Endothelial cell of umbilical vein (primary cell): ENCODE data around the gene AMIGO1. TPM values are rescaled to one million over a fixed set of nuclear protein-coding genes. Genes with fewer than 3 reads are reported as not detected.

Experiments used
- BruUV-seq: library from RNA; stranded (reverse); fragments of 400-500 nt; replicated peaks from 2 replicates; lab custom pipeline; 2021; lab: Mats Ljungman, UMichigan
- CTCF ChIA-PET: fragments of 300-600, 350-600 bp; sonication (Branson Sonifier 250); formaldehyde crosslinking; loops from one replicate; lab custom pipeline; 2021; ENCODE audit warnings: antibody characterized with exemption, inconsistent platforms; lab: Charles Lee
- POLR2A ChIA-PET: fragments of 300-600, 350-600 bp; sonication (Branson Sonifier 250); formaldehyde crosslinking; loops from one replicate; lab custom pipeline; 2021; ENCODE audit warnings: antibody characterized with exemption, inconsistent platforms; lab: Charles Lee
- DNase-seq: peaks from one replicate; pipeline ENCODE4 v3.0.0-alpha.2; 2011; ENCODE audit warnings: low read depth, low spot score
- FAIRE-seq: peaks from 2 replicates; lab custom pipeline; 2011; peaks lifted over from hg19 to GRCh38; lab: Jason Lieb, UNC
- H2AFZ ChIP-seq: 2 replicates; pipeline ENCODE4 v1.6.0; 2012; ENCODE audit warnings: low read depth, low read length, control low read depth, inconsistent platforms
- H3K27ac ChIP-seq: 2 replicates; pipeline ENCODE4 v1.5.1; 2011; ENCODE audit warnings: low read depth, mild to moderate bottlenecking, control low read depth, low read length, moderate library complexity; ENCODE audit not compliant: insufficient read depth
- H3K27me3 ChIP-seq, 2 experiments: 2 replicates each; pipeline versions ENCODE4 v1.6.0 to v1.6.1; 2011; ENCODE audit warnings: low read length in 2 of 2, mixed read lengths in 1 of 2; ENCODE audit not compliant: control insufficient read depth in 2 of 2, insufficient read depth in 2 of 2
- H3K36me3 ChIP-seq, 2 experiments: 2 replicates in 1 of 2; 3 replicates in 1 of 2; pipeline ENCODE4 v1.5.1; 2011; ENCODE audit warnings: low read length in 2 of 2, mild to moderate bottlenecking in 1 of 2, moderate library complexity in 1 of 2; ENCODE audit not compliant: control insufficient read depth in 2 of 2, insufficient read depth in 2 of 2; ENCODE audit errors: extremely low read depth in 1 of 2
- H3K4me1 ChIP-seq: 3 replicates; pipeline ENCODE4 v1.5.1; 2011; ENCODE audit warnings: mild to moderate bottlenecking, low read length; ENCODE audit not compliant: control insufficient read depth, insufficient read depth; ENCODE audit errors: extremely low read depth
- H3K4me2 ChIP-seq: 2 replicates; pipeline ENCODE4 v1.6.1; 2011; ENCODE audit warnings: low read length, control low read depth, mixed read lengths; ENCODE audit not compliant: insufficient read depth
- H3K4me3 ChIP-seq, 3 experiments: fragments of 200-600 bp in 1 of 3; sonication (generic), shearing (Covaris generic) in 1 of 3; replicated peaks in 1 of 3; 2 replicates each; pipeline ENCODE4 v1.5.1; 2011 to 2016; ENCODE audit warnings: control low read depth in 3 of 3, low read length in 3 of 3, mild to moderate bottlenecking in 2 of 3, inconsistent platforms in 1 of 3, low read depth in 1 of 3, moderate library complexity in 1 of 3; ENCODE audit not compliant: insufficient read depth in 1 of 3
- H3K79me2 ChIP-seq: 2 replicates; pipeline ENCODE4 v1.6.0; 2012; ENCODE audit warnings: low read length, inconsistent platforms; ENCODE audit not compliant: control insufficient read depth, insufficient read depth
- H3K9ac ChIP-seq: replicated peaks from 2 replicates; pipeline ENCODE3; 2011; ENCODE audit warnings: low read length, control low read depth; ENCODE audit not compliant: insufficient read depth; ENCODE audit errors: extremely low read depth
- H3K9me1 ChIP-seq: replicated peaks from 3 replicates; pipeline ENCODE4 v1.6.0; 2011; ENCODE audit warnings: mild to moderate bottlenecking, low read length; ENCODE audit not compliant: control insufficient read depth, insufficient read depth; ENCODE audit errors: extremely low read depth
- H3K9me3 ChIP-seq: replicated peaks from 2 replicates; pipeline ENCODE4 v1.5.1; 2012; ENCODE audit warnings: low read length, inconsistent platforms; ENCODE audit not compliant: control insufficient read depth, insufficient read depth
- H4K20me1 ChIP-seq: replicated peaks from 2 replicates; pipeline ENCODE3; 2011; ENCODE audit warnings: mild to moderate bottlenecking, low read length; ENCODE audit not compliant: control insufficient read depth, insufficient read depth; ENCODE audit errors: extremely low read depth
- CTCF ChIP-seq, 2 donors: IDR thresholded peaks; 1 replicate in 1 of 2; 2 replicates in 1 of 2; pipeline ENCODE4 v1.5.1; 2011; ENCODE audit warnings: low read length in 2 of 2, mild to moderate bottlenecking in 2 of 2, moderate library complexity in 2 of 2, control low read depth in 1 of 2, inconsistent platforms in 1 of 2, low read depth in 1 of 2; ENCODE audit not compliant: insufficient read depth in 1 of 2; ENCODE audit errors: extremely low read depth in 1 of 2
- EZH2 ChIP-seq: IDR thresholded peaks from 2 replicates; pipeline ENCODE4 v1.6.1; 2012; ENCODE audit warnings: borderline replicate concordance, low read depth, mild to moderate bottlenecking, moderate library complexity, low read length, inconsistent platforms; ENCODE audit not compliant: severe bottlenecking
- FOS ChIP-seq: IDR thresholded peaks from 2 replicates; pipeline ENCODE4 v1.6.1; 2011; ENCODE audit warnings: mild to moderate bottlenecking, low read length, moderate library complexity, borderline replicate concordance; ENCODE audit not compliant: insufficient read depth
- GATA2 ChIP-seq: IDR thresholded peaks from 2 replicates; pipeline ENCODE4 v1.7.0; 2011; ENCODE audit warnings: low read depth, mild to moderate bottlenecking, moderate library complexity, mixed read lengths, low read length; ENCODE audit not compliant: insufficient read length, insufficient read depth
- JUN ChIP-seq: IDR thresholded peaks from 2 replicates; pipeline ENCODE4 v1.6.1; 2011; ENCODE audit warnings: borderline replicate concordance, low read depth; ENCODE audit not compliant: insufficient read length, insufficient read depth
- MAX ChIP-seq: IDR thresholded peaks from 2 replicates; pipeline ENCODE4 v1.6.1; 2011; ENCODE audit not compliant: insufficient read depth, insufficient read length
- MYC ChIP-seq: IDR thresholded peaks from one replicate; pipeline ENCODE4 v1.6.1; 2011; ENCODE audit warnings: mild to moderate bottlenecking, low read depth, low read length
- POLR2A ChIP-seq: IDR thresholded peaks from 2 replicates; pipeline ENCODE4 v1.6.1; 2012; ENCODE audit warnings: low read depth, mild to moderate bottlenecking, control low read depth, low read length
- POLR2AphosphoS5 ChIP-seq: IDR thresholded peaks from 2 replicates; pipeline ENCODE4 v1.6.1; 2012; ENCODE audit warnings: low read depth, mild to moderate bottlenecking, control low read depth, low read length, moderate library complexity; ENCODE audit not compliant: insufficient read depth
- dilution Hi-C: fragments of 300-500 bp; cut with MboI; formaldehyde crosslinking; loops from one replicate; pipeline ENCODE4 v1.15.0; 2019; ENCODE audit warnings: low sequenced_read_pairs; ENCODE audit not compliant: extremely low pct_ligation_motif_present
- intact Hi-C: fragments of 100-400 bp; cut with micrococcal nuclease; formaldehyde crosslinking; loops from one replicate; pipeline ENCODE4 v1.10.0; 2022
- polyA plus RNA-seq, 4 experiments: library from polyadenylated mRNA; depleted of rRNA in 3 of 4; stranded (reverse) in 3 of 4; unstranded in 1 of 4; fragments of >200 nt; gene quantifications; 2 replicates each; pipeline versions ENCODE4 v1.2.1 to v1.2.3, GENCODE V29; 2011 to 2012; ENCODE audit warnings: missing spikeins in 1 of 4
- total RNA-seq: library from RNA; stranded (reverse); gene quantifications from 2 replicates; pipeline ENCODE4 v1.2.3, GENCODE V29; 2021

Gene AMIGO1
- total and polyA plus RNA-seq, 2 donors (not counting 3 experiments of a cell fraction or from before 2014, with no cell fraction given) = 0.80 to 0.88 TPM

- dilution Hi-C loops = no loop called here
- Histone ChIP-seq H2AFZ (no peak overlapping the region), H3K9me1 (no peaks in the 10 kb centered on the region), H3K27me3 (peaks cover 0 to 2% of the 10 kb centered on the region in 2 experiments), H3K4me3 (no peak overlapping the region), H3K9me3 (no peaks in the 10 kb centered on the region), H4K20me1 (no peaks in the 10 kb centered on the region), H3K36me3 (peaks cover 0 to 2% of the 10 kb centered on the region in 2 experiments), H3K79me2 (peaks cover 2% of the 10 kb centered on the region), H3K9ac (no peak overlapping the region), H3K4me1 (peaks cover 7% of the 10 kb centered on the region), H3K4me2 (no peak overlapping the region), H3K27ac (no peak overlapping the region)
- no peak for FAIRE-seq
- intact Hi-C loops = no loop called here
- BruUV-seq = no TSS peak
- TF ChIP-seq FOS (no peak), JUN (no peak), MAX (no peak), MYC (no peak), EZH2 (no peak), GATA2 (no peak), CTCF (IDR thresholded peaks at IDR 0.05; ENCODE audit: extremely low read depth in 1 of 2, insufficient read depth in 1 of 2, low read depth in 1 of 2, low read length in 2 of 2) (no peak), POLR2A (no peak), POLR2AphosphoS5 (no peak)
- ChIA-PET POLR2A (no interaction called here), CTCF (interaction anchor here (1.4 to 23.0 kb wide), 4 partner anchors 11 to 29 kb away, joined by 3 to 955 read pairs (median 6); partner anchors contain the start of gene GPR61)
- no peak for DNase-seq
These were observed 7.1 kb downstream of the AMIGO1 start for GRCh38 chr1:109502364-109502851.
